ENCODE results near the gene GEMIN4. TPM values are rescaled to one million over a fixed set of nuclear protein-coding genes. Genes with fewer than 3 reads are reported as not detected.
"Not testable (repeated sequence)": the region's sequence is repeated elsewhere in the genome, so short reads cannot be mapped to it uniquely, and the experiment has no call there.

Gene GEMIN4
- total RNA-seq, 1 donor from 2014 or later = 30.5 TPM

DNA sequence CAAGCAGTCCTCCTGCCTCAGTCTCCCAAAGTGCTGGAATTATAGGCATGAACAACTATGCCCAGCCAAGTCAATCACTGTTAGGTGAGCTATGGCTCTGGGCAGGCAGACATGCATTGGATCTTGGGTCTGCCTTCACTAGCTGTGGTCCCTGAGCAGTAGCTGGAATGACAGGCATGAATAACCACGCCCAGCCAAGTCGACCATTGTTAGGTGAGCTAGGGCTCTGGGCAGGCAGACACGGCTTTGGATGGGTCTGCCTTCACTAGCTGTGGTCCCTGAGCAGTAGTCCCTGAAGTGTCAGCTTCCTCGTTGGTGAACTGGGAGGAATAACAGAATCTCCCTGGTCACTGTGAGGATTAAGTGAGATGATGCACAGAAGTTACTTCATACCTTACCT lies 36.5 kb upstream of the GEMIN4 start:
- TF ChIP-seq, protein P1, sequence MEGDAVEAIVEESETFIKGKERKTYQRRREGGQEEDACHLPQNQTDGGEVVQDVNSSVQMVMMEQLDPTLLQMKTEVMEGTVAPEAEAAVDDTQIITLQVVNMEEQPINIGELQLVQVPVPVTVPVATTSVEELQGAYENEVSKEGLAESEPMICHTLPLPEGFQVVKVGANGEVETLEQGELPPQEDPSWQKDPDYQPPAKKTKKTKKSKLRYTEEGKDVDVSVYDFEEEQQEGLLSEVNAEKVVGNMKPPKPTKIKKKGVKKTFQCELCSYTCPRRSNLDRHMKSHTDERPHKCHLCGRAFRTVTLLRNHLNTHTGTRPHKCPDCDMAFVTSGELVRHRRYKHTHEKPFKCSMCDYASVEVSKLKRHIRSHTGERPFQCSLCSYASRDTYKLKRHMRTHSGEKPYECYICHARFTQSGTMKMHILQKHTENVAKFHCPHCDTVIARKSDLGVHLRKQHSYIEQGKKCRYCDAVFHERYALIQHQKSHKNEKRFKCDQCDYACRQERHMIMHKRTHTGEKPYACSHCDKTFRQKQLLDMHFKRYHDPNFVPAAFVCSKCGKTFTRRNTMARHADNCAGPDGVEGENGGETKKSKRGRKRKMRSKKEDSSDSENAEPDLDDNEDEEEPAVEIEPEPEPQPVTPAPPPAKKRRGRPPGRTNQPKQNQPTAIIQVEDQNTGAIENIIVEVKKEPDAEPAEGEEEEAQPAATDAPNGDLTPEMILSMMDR (IDR thresholded peaks at IDR 0.05) = no peak
- ChIA-PET POLR2A (interaction anchor here (0.6 kb wide), 1 partner anchor 18 kb away, joined by 4 read pairs; no protein-coding TSS in a partner anchor), CTCF (no interaction called here)
- peaks cover 64% of the 10 kb centered on the region for H3K36me3 Mint-ChIP-seq (ENCODE audit: low read depth)
- ATAC-seq (ENCODE audit: low read depth) (no peak), DNase-seq (no peak)
- peaks cover 12% of the 10 kb centered on the region for H3K4me1 Mint-ChIP-seq
- no peaks in the 10 kb centered on the region for H3K9me3 Mint-ChIP-seq
- H3K27me3 Mint-ChIP-seq = no peaks in the 10 kb centered on the region
- no peak overlapping the region for H3K4me3 Mint-ChIP-seq
- intact Hi-C loops (cut with micrococcal nuclease) = loop anchor here (10.0 kb wide), 1 partner anchor 574 kb away; no protein-coding TSS in a partner anchor
- H3K27ac Mint-ChIP-seq = no peak overlapping the region

DNA sequence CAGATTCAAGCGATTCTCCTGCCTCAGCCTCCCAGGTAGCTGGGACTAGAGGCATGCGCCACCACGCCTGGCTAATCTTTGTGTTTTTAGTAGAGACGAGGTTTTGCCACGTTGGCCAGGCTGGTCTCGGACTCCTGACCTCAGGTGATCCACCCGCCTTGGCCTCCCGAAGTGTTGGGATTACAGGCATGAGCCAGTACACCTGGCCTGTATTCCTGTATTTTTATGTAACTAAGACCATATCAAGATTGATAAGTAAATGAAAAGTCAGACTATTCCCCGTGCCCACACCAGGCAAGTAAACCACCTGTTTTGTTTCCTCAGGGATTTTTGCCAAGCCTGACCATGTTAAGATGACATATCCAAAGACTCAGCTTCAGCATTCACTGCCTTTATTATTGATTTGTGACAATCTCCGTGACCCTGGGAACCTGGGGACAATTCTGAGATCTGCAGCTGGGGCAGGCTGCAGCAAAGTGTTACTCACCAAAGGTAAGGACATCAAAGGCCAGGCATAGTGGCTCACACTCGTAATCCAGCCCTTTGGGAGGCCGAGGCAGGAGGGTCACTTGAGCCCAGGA lies 35.7 kb upstream of the GEMIN4 start:
- POLR2A ChIA-PET = no interaction called here
- ATAC-seq (ENCODE audit: low read depth) (no peak), DNase-seq (no peak)
- no peaks in the 10 kb centered on the region for H3K9me3 Mint-ChIP-seq
- CTCF ChIA-PET = no interaction called here
- TF ChIP-seq, protein P1 (IDR thresholded peaks at IDR 0.05) = no peak
- H3K36me3 Mint-ChIP-seq (ENCODE audit: low read depth) = peaks cover 61% of the 10 kb centered on the region
- no peak overlapping the region for H3K4me3 Mint-ChIP-seq
- intact Hi-C loops (cut with micrococcal nuclease) = loop anchor here (10.0 kb wide), 1 partner anchor 573 kb away; no protein-coding TSS in a partner anchor
- H3K4me1 Mint-ChIP-seq = peaks cover 20% of the 10 kb centered on the region
- no peaks in the 10 kb centered on the region for H3K27me3 Mint-ChIP-seq
- H3K27ac Mint-ChIP-seq = no peak overlapping the region

DNA sequence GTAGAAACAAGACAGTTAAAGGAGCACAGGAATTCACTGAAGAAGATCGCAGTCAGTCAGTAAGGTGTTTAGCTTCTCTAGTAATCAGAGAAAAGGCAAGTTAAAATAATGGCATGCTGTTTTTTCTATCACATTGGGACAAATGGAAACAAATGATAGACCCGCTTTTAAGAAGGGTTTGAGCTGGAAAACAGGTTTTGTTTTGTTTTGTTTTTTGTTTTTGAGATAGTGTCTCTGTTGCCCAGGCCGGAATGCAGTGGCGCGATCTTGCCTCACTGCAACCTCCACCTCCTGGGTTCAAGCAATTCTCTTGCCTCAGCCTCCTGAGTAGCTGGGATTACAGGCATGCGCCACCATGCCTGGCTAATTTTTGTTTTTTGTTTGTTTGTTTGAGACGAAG lies 33.8 kb upstream of the GEMIN4 start:
- DNase-seq; ATAC-seq (ENCODE audit: low read depth); H3K27ac Mint-ChIP-seq; H3K27me3 Mint-ChIP-seq; POLR2A ChIA-PET; H3K4me3 Mint-ChIP-seq; H3K9me3 Mint-ChIP-seq; CTCF ChIA-PET: not testable (repeated sequence)
- intact Hi-C loops (cut with micrococcal nuclease) = loop anchor here (10.0 kb wide), 1 partner anchor 571 kb away; no protein-coding TSS in a partner anchor
- H3K4me1 Mint-ChIP-seq = peaks cover 34% of the 10 kb centered on the region
- H3K36me3 Mint-ChIP-seq (ENCODE audit: low read depth) = peaks cover 50% of the 10 kb centered on the region

DNA sequence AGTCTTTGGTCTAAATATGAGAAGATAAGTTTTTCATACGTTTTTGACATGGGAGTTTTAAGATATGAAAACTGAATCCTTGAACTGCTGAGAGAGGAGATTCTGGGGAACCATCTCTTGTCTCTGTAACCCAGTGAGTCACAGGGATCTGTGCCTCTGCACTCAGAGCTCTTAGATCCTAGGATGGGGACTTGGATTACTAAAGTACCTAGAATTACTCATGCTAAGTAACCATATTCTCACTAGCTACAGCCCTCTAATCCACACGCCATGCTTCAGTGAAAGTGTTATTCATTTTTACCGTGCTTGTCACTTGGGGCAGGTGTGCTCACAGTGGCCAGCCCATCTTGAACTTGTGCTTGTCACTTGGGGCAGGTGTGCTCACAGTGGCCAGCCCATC lies 32.1 kb upstream of the GEMIN4 start:
- Mint-ChIP-seq H3K27me3 (no peaks in the 10 kb centered on the region), H3K9me3 (no peaks in the 10 kb centered on the region), H3K36me3 (ENCODE audit: low read depth) (peaks cover 40% of the 10 kb centered on the region), H3K4me3 (peak overlapping the region; percentile 12), H3K27ac (no peak overlapping the region), H3K4me1 (peaks cover 38% of the 10 kb centered on the region)
- ATAC-seq (ENCODE audit: low read depth) (no peak), DNase-seq (no peak)
- POLR2A ChIA-PET = no interaction called here
- intact Hi-C loops (cut with micrococcal nuclease) = loop anchor here (10.0 kb wide), 1 partner anchor 569 kb away; no protein-coding TSS in a partner anchor
- TF ChIP-seq, protein P1 (IDR thresholded peaks at IDR 0.05) = no peak
- CTCF ChIA-PET = no interaction called here

DNA sequence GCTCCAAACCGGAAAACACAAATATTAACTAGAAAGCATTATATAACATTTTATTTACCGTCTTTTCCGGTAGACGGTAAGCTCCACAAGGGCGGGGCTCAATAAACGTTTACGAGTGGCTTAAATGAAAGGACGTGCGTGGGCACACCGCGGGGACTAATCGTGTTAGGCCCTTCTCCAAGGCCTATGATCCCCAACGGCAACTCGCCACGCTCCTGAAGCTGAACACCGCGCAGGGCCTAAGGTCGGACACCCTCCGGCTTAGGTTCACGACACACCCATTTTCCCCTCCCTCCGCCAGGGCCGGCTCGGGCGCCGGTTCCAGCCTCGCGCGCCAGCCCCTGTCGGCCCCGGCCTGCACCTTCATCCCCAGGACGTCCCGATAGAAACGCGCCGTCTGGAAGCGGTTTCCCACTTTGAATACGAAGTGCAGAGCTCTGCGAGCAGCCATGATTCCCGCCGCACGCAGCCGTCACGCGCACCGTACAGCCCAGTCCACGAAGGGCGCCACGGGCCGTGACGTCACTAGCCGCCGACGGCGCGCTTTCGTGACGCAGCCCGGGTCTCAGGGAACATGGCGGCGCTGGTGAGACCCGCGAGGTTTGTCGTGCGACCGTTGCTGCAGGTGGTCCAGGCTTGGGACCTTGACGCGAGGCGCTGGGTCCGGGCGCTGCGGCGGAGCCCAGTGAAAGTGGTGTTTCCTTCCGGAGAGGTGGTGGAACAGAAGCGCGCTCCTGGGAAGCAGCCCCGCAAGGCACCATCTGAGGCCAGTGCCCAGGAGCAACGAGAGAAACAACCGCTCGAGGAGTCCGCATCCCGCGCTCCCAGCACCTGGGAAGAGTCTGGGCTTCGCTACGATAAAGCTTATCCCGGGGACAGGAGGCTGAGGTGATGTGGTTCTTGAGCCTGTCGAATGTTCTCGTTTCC lies 30.0 kb upstream of the GEMIN4 start, which contains the start of the genes GLOD4 and MRM3:
GLOD4 (minus strand) TSS at position 476 of the 927 bp plus-strand sequence; CDS start at position 451, 25 bp downstream.
MRM3 (plus strand) TSS at position 549 of the 927 bp plus-strand sequence; CDS start at position 575, 26 bp downstream.
- POLR2A ChIA-PET = interaction anchor here (1.0 to 2.4 kb wide), 10 partner anchors 13 to 219 kb away, joined by 3 to 23 read pairs (median 4); partner anchors contain the start of genes GEMIN4, TIMM22 and VPS53
- Mint-ChIP-seq H3K36me3 (ENCODE audit: low read depth) (peaks cover 35% of the 10 kb centered on the region), H3K27me3 (no peaks in the 10 kb centered on the region), H3K27ac (peak within 1 kb of the TSS; percentile 94), H3K4me1 (peaks cover 38% of the 10 kb centered on the region), H3K4me3 (peak within 1 kb of the TSS; percentile 98), H3K9me3 (no peaks in the 10 kb centered on the region)
- TF ChIP-seq, protein P1 (IDR thresholded peaks at IDR 0.05) = no peak
- DNase-seq (peak; percentile 99), ATAC-seq (ENCODE audit: low read depth) (peak; percentile 96)
- CTCF ChIA-PET = interaction anchor here (0.7 to 1.8 kb wide), 5 partner anchors 29 to 370 kb away, joined by 3 to 7 read pairs (median 4); partner anchors contain the start of genes GEMIN4 and TIMM22
- intact Hi-C loops (cut with micrococcal nuclease) = loop anchor here (1.0 to 10.0 kb wide), 5 partner anchors 30 to 567 kb away; partner anchors contain the start of genes GEMIN4, NXN and TIMM22
